GM12875 (cell line): Measurements from ENCODE around the gene OSGIN1.

Experiments used
- H3K4me3 ChIP-seq: one replicate; pipeline ENCODE4 v1.5.1; 2011; ENCODE audit warnings: low read depth, low read length, control low read depth
- TF ChIP-seq, protein P1 (sequence below): IDR thresholded peaks from 2 replicates; pipeline ENCODE4 v1.5.1; 2011; ENCODE audit warnings: low read depth, mild to moderate bottlenecking, control low read depth, inconsistent platforms, low read length, moderate library complexity, borderline replicate concordance; ENCODE audit not compliant: insufficient read depth

Gene OSGIN1

DNA sequence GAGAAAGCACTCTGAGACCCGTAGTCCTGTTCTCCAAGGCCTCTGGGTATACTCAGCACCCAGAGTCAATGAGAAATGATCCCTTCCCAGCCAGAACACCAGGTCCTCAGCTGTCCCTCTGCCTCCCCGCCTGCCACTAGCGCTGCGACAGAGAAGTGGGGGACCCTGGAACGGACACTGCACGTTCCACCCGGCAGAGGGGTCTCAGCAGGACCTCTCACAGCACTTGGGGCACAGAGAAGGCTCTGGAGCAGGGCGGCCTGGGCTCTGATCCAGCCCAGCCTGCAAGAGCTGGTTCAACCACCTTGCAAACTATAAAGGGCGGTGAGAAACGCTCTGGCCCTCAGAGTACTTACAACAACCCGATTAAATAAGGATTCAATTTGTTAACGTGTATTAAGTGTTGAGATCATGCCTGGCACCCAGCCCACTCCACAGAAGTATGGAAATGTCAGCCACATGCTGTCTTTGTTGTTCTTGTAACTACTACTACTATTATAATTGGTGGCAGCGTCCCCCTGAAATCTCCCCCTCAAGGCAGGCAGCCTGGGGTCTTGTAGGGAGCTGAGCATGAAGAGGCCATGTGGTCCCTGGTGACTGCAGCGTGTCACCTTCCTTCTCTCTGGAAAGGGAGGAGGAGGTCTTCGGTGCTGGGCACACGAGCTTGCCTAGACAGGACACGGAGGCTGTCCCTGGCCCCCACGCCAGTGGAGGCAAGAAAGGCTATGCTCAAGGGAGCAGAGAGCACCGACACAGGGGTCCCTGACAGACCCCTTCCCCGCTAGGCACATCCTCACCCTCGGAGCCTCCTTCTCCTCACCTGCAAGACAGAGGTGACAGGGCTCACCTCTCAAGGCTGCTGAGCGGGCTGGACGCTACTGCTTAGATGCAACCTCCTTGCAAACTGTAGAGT is 2.4 kb downstream of the OSGIN1 start:
- no peak overlapping the region for H3K4me3 ChIP-seq
- TF ChIP-seq, protein P1, sequence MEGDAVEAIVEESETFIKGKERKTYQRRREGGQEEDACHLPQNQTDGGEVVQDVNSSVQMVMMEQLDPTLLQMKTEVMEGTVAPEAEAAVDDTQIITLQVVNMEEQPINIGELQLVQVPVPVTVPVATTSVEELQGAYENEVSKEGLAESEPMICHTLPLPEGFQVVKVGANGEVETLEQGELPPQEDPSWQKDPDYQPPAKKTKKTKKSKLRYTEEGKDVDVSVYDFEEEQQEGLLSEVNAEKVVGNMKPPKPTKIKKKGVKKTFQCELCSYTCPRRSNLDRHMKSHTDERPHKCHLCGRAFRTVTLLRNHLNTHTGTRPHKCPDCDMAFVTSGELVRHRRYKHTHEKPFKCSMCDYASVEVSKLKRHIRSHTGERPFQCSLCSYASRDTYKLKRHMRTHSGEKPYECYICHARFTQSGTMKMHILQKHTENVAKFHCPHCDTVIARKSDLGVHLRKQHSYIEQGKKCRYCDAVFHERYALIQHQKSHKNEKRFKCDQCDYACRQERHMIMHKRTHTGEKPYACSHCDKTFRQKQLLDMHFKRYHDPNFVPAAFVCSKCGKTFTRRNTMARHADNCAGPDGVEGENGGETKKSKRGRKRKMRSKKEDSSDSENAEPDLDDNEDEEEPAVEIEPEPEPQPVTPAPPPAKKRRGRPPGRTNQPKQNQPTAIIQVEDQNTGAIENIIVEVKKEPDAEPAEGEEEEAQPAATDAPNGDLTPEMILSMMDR, result no peak

GRCh38 chr16:83956336-83957289 is 3.6 kb downstream of the OSGIN1 start:
- TF ChIP-seq, protein P1, result peak; percentile 94
- no peak overlapping the region for H3K4me3 ChIP-seq

DNA sequence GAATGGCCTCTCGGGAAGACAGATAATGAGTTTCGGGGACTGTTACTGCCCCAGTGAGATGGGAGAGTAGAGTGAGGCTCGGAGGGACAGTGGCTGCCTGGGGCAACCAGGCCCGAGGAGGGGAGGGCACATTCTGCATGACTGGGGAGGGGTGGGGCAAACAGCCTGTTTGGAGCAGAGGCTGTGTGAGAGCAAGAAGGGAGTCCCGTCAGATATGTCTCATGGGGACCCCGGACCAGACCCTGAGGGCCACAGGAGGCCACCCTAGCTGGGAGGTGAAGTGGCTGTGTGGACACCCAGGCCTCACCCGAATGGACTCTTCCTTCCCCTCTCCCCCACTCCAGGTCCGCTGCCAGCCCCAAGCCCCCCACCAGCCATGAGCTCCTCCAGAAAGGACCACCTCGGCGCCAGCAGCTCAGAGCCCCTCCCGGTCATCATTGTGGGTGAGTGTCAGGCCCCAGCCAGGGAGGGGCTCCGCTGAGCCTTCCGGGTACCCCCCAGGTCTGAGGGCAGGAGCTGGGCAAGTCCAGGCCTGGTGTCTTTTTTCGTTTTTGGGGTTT is 4.3 kb downstream of the OSGIN1 start:
- TF ChIP-seq, protein P1, result no peak
- H3K4me3 ChIP-seq, result no peak overlapping the region

DNA sequence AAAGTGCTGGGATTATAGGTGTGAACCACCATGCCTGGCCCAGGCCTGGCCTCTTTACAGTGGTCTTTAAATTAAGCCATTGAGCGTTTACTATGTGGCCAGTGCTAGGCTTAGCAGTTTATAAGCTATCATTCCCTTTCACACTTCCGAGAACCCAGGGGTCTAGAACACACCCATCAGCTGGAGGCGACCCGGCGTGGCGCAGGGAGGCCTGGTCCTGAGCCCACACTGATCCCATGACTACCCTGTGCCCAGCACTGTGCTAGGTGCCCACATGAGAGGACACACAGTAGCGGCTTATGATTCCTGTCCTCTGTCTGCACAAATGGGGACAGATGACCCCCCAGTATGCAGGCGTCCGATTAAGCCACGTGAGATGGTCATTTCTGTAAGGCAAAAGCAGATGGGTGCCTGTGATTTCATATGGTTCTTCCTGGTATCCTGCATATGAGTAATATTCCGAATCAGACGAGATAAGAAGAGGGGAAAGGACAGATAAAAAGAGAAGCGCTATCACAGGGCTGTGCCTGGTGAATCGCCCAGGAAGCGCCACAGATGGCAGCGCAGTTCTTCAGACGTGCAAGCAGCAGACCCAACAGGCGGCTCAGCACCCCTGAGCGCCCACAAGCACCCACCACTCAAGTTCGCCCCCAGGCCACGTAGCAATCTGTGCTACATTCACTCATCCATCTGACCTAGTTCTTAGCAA is 5.3 kb downstream of the OSGIN1 start:
- TF ChIP-seq, protein P1, result no peak
- no peak overlapping the region for H3K4me3 ChIP-seq

GRCh38 chr16:83958846-83959565 is 6.0 kb downstream of the OSGIN1 start:
- no peak overlapping the region for H3K4me3 ChIP-seq
- TF ChIP-seq, protein P1, result no peak

- TF ChIP-seq, protein P1, result no peak
- no peak overlapping the region for H3K4me3 ChIP-seq
Observed at GRCh38 chr16:83959656-83960434, 6.8 kb downstream of the OSGIN1 start.
